ENCODE data around the gene BACH2. TPM values are rescaled to one million over a fixed set of nuclear protein-coding genes. Genes with fewer than 3 reads are reported as not detected.
A peak's percentile ranks its signal among the peaks of the same experiment; 100 is the strongest.

Gene BACH2
- polyA plus RNA-seq, 1 donor from 2014 or later, result 21.2 TPM

DNA sequence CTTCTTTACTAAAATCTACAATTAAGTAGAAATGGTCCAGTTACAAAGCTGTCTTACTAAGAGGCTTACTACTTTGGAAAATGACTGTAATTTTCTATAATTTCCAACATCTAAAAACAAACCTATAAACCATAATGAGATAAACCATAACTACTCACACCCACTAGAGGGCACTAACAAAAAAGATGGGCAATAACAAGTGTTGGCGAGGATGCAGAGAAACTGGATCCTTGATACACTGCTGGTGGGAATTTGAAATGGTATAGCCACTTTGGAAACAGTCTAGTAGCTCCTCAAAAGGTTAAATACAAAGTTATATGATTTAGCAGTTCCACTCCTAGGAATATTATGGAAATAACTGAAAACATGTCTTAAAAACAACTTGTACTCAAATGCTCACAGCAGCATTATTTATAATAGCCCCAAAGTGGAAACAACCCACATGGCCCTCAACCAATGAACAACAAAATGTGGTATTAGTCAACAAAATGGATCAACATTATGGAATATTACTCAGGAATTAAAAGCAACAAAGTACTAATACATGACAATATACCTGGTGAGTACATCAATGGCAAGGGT, 351.7 kb downstream of the BACH2 start:
- H3K4me1 Mint-ChIP-seq, result peaks cover 4 to 11% (median 8%) of the 10 kb centered on the region in 3 donors
- H3K36me3 Mint-ChIP-seq, result peaks cover 1% of the 10 kb centered on the region

DNA sequence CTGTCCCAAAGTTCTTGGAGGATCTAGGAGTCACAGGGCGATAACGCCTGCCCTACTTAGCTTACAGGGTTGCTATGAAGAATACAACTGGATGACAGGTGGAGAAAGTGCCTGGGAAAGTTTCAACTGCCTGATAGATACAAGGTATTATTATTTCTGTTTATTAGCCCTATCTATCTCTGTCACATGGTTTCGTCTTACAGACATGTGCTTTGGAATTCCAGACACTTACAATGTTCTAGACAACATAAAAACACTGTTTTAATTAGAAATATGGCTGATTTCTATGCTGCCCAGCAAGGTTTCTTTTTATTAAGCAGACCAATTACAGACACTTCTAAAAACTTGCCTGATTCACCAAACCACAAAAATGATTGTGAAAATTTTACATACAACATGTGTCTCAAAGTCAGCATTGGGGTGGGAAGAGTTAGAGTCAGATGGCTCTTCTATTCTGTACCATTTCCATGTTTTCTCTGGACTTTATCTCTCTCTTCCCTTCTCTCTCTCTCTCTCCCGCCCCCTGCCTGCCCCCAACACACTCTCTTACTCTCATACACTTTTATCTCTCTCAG, 352.4 kb downstream of the BACH2 start:
- H3K27ac Mint-ChIP-seq, result peak overlapping the region; percentile 9 to 67 (median 62)
- H3K4me1 Mint-ChIP-seq, result peaks cover 4 to 11% (median 7%) of the 10 kb centered on the region in 3 donors
- peaks cover 2% of the 10 kb centered on the region for H3K36me3 Mint-ChIP-seq
- H3K9me3 Mint-ChIP-seq, result no peaks in the 10 kb centered on the region
- H3K27me3 Mint-ChIP-seq, result no peaks in the 10 kb centered on the region
- H3K4me3 Mint-ChIP-seq, result no peak overlapping the region

More for the DNA sequence above, 351.7 kb downstream of the BACH2 start:
- Mint-ChIP-seq H3K27me3 (no peaks in the 10 kb centered on the region), H3K4me3 (no peak overlapping the region), H3K27ac (peak overlapping the region; percentile 9 to 67 (median 62)), H3K9me3 (no peaks in the 10 kb centered on the region)

DNA sequence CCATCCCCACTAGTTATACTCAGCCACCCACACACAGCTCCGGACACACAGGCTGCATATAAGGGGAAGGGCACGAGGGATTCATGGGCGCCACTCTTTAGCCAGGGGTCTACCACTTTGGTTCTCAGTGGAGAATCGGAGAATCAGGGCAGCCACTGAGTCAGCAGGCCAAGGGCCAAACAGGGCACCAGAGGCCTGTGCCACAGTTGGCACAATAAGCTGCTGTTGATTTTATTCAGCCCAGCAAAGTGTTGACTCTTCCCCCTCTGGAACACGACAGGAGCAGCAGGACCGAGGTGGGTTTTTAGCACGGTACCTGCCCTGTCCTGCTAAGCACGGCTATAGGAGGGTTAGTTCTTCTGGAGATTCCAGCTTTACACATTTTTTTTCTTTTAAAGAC, 354.0 kb downstream of the BACH2 start:
- Mint-ChIP-seq H3K4me1 (peaks cover 4 to 11% (median 7%) of the 10 kb centered on the region in 3 donors), H3K27me3 (no peaks in the 10 kb centered on the region), H3K4me3 (no peak overlapping the region), H3K36me3 (peaks cover 3% of the 10 kb centered on the region), H3K9me3 (no peaks in the 10 kb centered on the region), H3K27ac (peak overlapping the region in 1 of 3 donors; percentile 75)

DNA sequence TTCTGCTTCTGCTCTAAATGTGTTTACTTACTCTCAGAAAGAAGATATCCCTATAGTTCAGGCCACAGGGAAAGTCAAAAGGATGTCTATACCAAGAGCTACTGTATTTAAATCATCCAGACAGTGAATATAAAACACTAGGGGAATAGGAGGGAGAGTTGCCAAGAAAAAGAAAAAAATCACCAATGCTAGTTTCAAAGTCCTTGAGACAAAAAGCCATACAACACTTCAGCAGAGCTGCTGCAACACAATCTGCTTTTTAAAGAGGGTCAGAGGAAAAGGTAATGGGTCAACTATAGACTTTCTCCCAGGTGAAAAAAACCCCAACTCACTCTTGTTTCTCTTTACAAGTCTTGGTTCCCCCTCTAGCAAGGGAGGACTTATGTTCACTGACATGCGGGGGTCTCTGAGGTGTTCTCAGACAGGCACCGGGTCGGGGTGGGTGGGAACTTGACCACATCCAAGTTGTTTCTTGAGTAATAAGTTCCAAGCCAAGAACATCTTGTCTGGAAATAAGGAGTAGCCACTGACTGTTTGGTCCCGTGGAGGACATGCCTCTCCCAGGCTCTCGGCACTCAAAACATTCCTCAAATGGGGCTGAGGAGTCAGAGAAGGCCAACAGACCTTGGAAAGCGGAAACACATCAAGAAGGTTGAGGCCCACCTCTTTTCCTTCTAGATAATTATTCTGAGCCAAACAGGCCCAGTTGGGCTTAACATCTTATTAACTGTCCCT, 354.7 kb downstream of the BACH2 start:
- Mint-ChIP-seq H3K4me3 (no peak overlapping the region), H3K9me3 (no peaks in the 10 kb centered on the region), H3K36me3 (peaks cover 3% of the 10 kb centered on the region), H3K27me3 (no peaks in the 10 kb centered on the region), H3K4me1 (peaks cover 4 to 11% (median 7%) of the 10 kb centered on the region in 3 donors), H3K27ac (peak overlapping the region in 2 of 3 donors; percentile 63 to 75)

DNA sequence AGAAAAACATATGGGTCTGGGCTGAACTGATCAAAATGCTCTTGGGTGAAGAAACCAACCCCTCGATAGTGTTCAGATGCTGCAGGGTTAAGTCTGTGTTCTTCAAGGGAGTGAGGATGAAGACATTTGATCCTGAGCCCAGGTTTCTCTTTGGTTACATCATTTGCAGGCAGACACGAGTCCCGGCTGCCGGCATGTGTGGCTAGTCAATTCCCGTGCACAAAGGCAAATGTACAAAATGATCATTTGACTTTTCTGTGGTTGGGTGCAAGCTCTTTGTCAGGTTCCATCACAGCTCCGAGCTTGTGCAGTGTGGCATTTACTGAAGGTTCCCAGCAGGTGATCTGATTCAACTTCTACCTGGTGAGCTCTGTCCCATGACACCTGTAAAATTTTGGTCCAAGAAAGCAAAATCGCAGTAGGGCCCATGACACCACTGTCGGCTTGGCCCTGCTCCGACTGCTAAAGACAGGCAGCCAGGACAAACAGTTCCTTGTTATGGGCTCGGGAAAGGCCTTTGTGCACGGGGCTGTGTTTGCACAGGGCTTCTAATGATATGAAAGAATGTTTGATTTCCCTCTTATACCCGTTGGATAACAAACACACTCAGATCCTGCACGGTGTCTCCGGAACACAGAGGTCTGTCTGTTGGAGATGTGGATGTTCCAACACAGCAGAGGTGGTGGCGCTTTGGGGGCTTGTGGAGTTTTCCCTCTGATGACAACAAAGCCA, 355.4 kb downstream of the BACH2 start:
- Mint-ChIP-seq H3K36me3 (peaks cover 3% of the 10 kb centered on the region), H3K27ac (peak overlapping the region in 2 of 3 donors; percentile 23 to 75), H3K27me3 (no peaks in the 10 kb centered on the region), H3K4me3 (no peak overlapping the region), H3K9me3 (no peaks in the 10 kb centered on the region), H3K4me1 (peaks cover 4 to 11% (median 7%) of the 10 kb centered on the region in 3 donors)

DNA sequence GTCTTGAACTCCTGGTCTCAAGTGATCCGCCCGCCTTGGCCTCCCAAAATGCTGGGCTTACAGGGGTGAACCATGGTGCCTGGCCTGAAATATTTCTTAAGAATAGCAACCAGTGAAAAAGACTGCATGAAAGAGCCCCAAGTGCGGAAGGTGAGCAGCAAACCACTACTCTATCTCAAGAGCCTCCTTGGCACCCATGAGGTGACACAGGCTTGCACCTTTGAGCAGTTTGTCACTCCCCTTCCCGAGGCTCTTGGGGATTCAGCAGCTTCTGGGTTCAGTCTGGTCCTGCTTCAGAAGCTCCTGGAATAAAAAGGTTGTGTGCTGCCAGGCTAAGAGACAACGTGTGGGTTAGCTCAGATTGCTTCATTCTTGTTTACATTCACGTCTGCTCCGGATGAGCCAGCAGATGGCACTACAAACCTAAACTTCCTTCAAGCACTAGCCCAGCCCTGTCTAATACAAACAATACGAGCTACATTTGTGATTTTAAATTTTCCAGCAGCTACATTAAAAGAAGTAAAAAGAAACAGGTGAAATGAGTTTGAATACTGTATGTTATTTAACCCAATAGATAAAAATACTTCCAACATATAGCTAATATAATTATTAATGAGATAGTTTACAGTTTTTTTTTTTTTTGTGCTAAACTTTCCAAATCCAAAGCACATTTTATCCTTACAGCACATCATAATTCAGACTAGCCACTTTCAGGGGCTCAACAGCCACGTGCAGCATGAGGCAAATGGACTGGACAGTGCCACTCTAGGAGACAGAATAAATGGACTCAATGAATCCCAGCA, 356.2 kb downstream of the BACH2 start:
- H3K27ac Mint-ChIP-seq, result peak overlapping the region in 2 of 3 donors; percentile 42 to 75
- peaks cover 2% of the 10 kb centered on the region for H3K36me3 Mint-ChIP-seq
- peaks cover 4 to 11% (median 7%) of the 10 kb centered on the region in 3 donors for H3K4me1 Mint-ChIP-seq
- no peaks in the 10 kb centered on the region for H3K27me3 Mint-ChIP-seq
- no peak overlapping the region for H3K4me3 Mint-ChIP-seq
- no peaks in the 10 kb centered on the region for H3K9me3 Mint-ChIP-seq

DNA sequence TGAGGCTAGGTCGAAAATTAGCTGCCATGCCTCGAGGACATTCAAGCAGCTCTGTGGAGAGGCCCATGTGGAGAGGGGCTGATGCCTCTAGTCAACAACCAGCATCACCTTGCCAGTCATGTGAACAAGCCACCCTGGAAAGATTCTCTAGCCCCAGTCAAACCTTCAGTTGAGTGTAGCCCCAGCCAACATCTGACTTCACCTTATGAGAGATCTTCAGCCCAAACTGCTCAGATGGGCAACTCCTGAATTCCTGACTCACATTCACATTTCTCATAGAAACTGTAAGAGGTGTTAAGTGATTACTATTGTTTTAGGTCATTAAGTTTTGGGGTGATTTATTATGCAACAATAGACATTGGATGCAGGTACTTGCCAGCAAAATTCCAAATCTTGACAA, 357.5 kb downstream of the BACH2 start:
- Mint-ChIP-seq H3K27me3 (no peaks in the 10 kb centered on the region), H3K9me3 (no peaks in the 10 kb centered on the region), H3K36me3 (peaks cover 2% of the 10 kb centered on the region), H3K4me3 (peak overlapping the region in 1 of 4 donors; percentile 55), H3K27ac (no peak overlapping the region), H3K4me1 (peaks cover 0 to 7% (median 5%) of the 10 kb centered on the region in 3 donors)

DNA sequence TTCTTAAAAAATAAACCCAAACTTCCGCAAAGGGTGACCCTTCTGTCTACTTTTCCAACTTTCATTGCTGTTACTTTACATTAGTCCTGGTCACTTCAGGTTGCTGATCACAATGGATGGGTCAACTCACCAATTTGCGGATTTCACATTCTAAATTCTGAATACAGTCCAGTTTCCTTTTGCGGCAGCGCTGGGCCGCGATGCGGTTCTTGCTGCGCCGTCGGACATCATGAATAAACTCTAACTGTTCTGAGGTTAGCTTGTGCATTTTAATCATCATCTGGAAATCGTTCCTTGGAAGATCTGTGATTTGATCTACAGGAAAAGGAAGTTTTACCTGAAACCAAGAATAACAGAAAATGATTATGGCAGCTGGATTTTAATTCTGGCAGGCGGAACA, 358.6 kb downstream of the BACH2 start:
- H3K27ac Mint-ChIP-seq, result peak overlapping the region in 2 of 3 donors; percentile 21 to 57
- H3K27me3 Mint-ChIP-seq, result no peaks in the 10 kb centered on the region
- H3K9me3 Mint-ChIP-seq, result no peaks in the 10 kb centered on the region
- peaks cover 0 to 7% (median 5%) of the 10 kb centered on the region in 3 donors for H3K4me1 Mint-ChIP-seq
- peaks cover 2% of the 10 kb centered on the region for H3K36me3 Mint-ChIP-seq
- H3K4me3 Mint-ChIP-seq, result no peak overlapping the region

DNA sequence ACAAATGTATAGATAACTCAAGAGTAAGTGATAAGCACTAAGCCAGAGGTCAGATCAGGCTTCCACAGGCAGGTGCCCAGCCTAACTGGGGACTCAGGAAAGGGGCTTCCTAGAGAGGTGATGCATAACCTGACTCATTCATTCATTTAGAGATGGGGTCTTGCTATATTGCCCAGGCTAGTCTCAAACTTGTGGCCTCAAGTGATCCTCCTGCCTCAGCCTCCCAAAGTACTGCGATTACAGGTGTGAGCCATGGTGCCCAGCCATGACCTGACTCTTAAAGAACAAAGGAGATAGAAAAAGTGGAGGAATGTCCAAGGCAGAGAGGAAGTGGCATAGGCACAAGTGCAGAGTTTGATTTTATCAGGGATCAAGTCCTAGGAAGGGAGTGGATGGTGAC, 360.5 kb downstream of the BACH2 start:
- peak overlapping the region in 1 of 3 donors; percentile 56 for H3K27ac Mint-ChIP-seq
- H3K27me3 Mint-ChIP-seq, result no peaks in the 10 kb centered on the region
- H3K9me3 Mint-ChIP-seq, result no peaks in the 10 kb centered on the region
- peaks cover 4% of the 10 kb centered on the region for H3K36me3 Mint-ChIP-seq
- no peak overlapping the region for H3K4me3 Mint-ChIP-seq
- peaks cover 0 to 3% (median 2%) of the 10 kb centered on the region in 3 donors for H3K4me1 Mint-ChIP-seq

DNA sequence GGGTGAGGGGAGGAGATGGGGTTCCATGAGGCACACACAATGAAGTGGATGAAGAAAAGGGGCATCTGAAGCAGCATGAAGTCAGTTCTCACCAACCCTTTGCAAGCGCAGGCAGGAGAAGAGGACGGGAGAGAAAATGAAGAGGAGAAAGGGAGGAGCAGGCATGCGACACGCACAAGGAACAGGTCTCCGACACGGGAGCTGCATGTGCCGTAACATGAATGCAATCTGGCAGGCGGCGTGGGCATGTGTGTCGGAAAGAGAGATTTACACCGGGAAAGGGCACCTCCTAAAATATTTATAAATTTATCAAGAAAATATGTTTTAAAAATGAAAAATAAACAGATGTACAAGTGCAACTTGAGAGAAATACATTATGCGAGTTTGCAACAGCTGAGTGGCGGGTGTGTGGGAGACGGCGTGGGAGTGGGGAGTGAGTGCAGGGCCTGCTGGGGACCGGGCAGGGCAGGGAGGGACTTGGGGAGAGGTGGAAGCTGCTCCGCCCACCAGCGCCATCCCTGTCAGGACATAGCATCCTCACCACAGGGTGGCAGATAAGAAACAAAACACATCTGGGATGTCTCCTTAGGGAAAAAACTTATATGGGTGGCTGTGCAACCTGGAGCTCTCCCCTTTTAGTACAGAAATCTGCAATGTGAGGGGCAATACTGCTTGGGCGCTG, 361.8 kb downstream of the BACH2 start:
- no peak overlapping the region for H3K4me3 Mint-ChIP-seq
- peaks cover 4% of the 10 kb centered on the region for H3K36me3 Mint-ChIP-seq
- no peaks in the 10 kb centered on the region for H3K9me3 Mint-ChIP-seq
- H3K27me3 Mint-ChIP-seq, result no peaks in the 10 kb centered on the region
- H3K4me1 Mint-ChIP-seq, result no peaks in the 10 kb centered on the region
- peak overlapping the region in 1 of 3 donors; percentile 18 for H3K27ac Mint-ChIP-seq

DNA sequence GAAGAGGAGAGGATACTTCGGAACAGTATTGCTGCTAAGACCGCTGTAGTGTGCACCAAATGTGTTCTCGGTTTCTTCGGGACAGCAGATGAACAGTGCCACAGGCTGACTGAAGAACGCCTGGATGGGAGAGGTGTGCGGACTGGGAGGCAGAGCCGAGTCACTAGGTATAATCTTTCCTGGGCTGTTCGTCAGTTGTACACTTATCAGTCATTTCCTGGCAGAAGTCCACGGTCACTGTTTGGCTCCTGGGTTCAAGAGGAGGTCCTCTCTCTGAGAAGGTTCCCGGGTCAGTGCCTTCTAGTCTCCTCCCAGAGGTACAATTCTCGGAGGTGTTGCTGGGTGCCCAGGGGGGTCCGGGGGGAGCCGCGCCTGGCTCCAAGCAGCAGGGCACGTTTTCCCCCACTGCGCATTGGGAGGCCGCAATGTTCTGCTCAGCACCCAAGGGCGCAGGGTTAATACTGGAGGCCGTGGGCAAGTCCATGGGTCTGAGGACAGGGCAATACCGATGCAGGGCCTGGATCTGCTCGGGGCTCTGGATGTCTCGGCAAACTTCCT, 364.3 kb downstream of the BACH2 start:
- H3K9me3 Mint-ChIP-seq, result no peaks in the 10 kb centered on the region
- peaks cover 3% of the 10 kb centered on the region for H3K36me3 Mint-ChIP-seq
- no peaks in the 10 kb centered on the region for H3K27me3 Mint-ChIP-seq
- no peak overlapping the region for H3K4me3 Mint-ChIP-seq
- no peak overlapping the region for H3K27ac Mint-ChIP-seq
- peaks cover 1 to 5% (median 2%) of the 10 kb centered on the region in 3 donors for H3K4me1 Mint-ChIP-seq

DNA sequence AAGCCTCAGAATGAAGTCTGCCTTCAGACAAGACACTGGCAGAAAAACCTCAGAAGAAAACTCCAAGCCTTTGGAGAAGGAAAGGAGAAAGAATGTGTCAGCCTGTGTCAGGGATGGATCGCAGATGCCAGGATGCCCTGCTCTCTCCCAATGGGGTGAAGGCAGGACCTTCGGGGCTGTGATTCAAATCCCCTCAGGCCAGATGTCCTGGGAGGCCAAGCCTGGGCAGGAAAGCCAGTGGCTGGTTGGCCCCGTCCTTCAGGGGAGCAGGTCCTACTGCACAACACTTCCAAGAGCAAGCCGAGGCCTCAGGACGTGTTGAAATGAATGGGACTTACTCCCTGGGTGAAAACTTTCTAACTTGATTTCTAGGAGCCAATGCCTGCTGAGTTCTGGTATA, 365.9 kb downstream of the BACH2 start:
- no peaks in the 10 kb centered on the region for H3K27me3 Mint-ChIP-seq
- peaks cover 3% of the 10 kb centered on the region for H3K36me3 Mint-ChIP-seq

DNA sequence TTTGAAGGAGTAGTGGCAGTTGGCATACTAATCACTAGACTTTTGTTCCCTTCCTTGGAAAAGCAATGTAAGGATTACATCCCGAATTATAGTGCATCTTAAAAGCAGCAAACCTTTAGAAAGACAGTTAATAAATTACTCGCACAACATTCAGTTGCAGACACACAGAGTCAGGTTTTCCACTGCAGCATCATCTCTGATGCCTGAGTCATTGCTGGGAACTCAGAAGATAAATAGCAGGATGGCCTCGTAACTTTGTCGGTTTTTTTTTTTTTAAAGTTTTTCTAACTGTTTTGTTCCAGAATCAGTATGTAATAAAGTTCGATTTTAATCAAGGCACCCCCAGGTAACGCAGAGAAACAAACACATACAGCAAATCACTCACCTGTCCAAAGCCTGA, 368.0 kb downstream of the BACH2 start:
- Mint-ChIP-seq H3K4me3 (no peak overlapping the region), H3K9me3 (no peaks in the 10 kb centered on the region), H3K27ac (no peak overlapping the region), H3K4me1 (peaks cover 2 to 9% (median 4%) of the 10 kb centered on the region in 3 donors), H3K36me3 (peaks cover 5% of the 10 kb centered on the region), H3K27me3 (no peaks in the 10 kb centered on the region)

More for the DNA sequence above, 365.9 kb downstream of the BACH2 start:
- Mint-ChIP-seq H3K27ac (peak overlapping the region in 1 of 3 donors; percentile 45), H3K9me3 (no peaks in the 10 kb centered on the region), H3K4me3 (no peak overlapping the region), H3K4me1 (peaks cover 2 to 9% (median 4%) of the 10 kb centered on the region in 3 donors)
